Ammon's horn (tissue), 1 donor: ENCODE data around the gene GRK1.

ENCODE experiments used
- DNase-seq: peaks from one replicate; pipeline ENCODE4 v3.0.0-alpha.2; 2016; ENCODE audit warnings: low spot score

The GRK1 gene

DNA sequence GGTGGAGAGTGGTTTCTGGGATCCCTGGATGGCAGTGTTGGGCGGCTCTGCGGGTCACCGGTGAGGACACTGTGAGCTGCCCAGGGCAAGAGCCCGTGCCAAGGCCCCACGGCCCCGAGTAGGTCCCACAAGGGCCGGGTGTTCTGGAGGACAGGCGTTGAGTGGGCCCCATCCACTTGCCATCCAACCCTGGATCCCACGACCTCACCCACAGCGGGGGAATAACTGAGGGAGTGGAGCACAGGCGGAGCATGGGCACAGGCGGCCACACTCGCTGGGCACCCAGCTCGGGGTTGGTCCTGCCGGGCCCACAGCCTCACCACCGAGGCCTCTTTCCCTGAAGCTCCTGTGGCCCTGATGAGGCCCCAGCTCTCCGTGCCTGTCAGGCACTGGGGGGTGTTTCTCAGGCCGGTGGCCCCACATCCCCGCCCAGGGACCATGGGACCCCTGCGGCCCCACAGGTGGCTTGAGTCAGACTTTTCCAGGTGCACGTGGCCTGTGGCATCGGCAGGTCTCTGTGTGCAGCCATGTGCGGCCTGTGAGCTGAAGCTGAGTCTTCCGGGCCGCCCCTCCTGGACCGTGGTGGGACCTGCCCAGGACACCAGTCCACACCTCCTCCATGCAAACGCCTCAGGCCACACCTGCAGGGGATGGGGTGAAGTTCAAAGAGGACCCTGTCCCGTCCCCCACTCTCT, 108.6 kb downstream of the GRK1 start:
- no peak for DNase-seq

- DNase-seq = no peak
Measured at GRCh38 chr13:113776231-113777125, 109.5 kb downstream of the GRK1 start.

DNA sequence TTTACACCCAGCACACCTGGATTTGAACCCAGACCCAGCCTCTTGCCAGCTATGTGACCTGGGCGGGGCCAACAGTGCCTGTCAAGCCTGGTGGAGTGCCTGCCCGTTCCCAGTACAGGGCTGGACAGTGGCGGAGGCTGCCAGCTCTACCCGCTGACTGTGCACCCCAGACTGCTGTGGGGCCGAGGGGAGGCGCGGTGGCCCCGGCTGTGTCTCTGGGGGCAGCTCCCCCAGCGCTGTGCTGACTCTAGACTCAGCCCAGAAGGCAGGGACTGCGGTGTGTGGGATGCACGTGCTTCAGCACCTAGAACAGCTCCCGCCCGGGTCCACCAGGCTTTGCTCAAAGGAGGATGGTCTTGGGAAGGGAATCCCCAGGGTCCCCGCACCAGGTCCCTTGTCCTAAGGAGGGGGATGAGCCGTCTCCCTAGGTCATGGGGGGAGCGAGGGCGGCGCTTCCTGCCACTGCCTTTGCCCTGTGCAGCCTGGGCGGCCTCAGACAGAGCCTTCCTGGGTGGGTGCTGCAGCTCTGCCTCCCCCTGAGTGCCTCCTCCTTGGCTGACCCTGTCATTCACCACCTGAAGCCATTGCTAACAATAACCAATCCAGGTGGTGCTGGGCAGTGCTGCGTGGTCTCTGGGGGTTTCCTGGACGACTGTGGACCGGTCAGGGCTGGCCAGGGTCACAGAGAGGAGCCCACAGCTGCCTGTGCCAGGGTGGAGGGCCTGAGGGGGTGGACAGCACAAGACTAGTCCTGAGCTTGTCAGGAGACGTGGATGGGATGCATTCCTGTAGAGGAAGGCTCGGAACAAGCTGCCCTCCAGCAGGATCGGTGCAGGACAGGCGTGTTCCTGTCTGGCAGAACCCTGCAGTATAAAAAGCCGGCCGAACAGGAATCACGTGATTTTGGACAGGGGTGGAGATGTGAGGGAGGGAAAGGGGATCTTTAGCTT, 110.6 kb downstream of the GRK1 start:
- DNase-seq = no peak

GRCh38 chr13:113781571-113781970, 114.6 kb downstream of the GRK1 start:
- DNase-seq = no peak

DNA sequence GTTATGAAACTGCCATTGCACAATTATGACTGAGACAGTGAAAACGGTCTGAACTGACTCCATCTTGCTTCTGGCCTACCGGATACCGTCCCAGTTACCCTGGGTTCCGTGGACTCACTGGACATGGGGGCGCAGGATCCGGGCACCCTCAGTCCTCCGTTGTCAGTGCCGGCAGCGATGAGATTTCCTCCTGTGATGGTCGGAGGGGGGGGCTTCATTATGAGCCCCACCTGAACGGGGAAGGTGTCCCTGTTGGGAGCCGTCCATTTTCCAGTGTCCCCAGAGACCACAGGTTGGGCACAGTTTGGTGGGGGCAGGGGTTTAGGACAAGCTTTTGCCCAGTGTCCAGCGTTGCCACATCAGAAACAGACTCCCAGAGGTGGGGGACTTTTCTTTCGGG, 115.5 kb downstream of the GRK1 start:
- DNase-seq = no peak

DNA sequence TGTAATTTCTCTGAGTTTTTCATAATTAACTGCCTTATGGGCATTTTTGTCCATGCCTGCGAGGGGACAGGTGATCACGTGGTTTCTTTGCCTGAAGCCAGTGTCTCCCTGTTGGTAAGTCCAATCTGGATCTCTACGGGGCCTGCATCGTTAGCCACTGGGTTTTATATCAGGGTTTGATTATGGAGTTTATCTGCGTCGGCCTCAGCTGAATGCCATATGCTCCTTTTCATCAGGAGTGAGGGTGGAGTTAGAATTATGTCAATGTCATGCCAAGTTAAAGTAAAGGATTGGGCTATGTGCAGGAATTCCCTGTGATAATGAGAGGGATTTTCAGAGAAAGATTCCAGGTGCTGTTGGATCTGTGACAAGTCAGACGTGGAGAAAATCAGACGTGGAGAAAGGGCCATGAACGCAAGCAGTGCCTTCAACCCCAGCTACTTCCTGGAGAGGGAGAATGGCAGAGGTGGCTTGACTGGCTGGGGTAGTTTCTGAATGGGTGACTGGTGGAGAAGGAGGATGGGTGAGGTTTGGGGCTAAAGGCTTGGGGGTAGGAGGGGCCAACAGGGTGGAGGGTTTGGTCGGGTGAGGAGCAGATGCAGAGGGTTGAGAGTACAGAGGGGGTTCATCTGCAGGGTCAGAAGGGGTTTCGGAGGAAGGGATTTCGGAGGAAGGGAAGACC, 116.3 kb downstream of the GRK1 start:
- no peak for DNase-seq

- no peak for DNase-seq
Measured at GRCh38 chr13:113783966-113784644, 117.1 kb downstream of the GRK1 start.

GRCh38 chr13:113784645-113785024, 117.6 kb downstream of the GRK1 start:
- DNase-seq = no peak

DNA sequence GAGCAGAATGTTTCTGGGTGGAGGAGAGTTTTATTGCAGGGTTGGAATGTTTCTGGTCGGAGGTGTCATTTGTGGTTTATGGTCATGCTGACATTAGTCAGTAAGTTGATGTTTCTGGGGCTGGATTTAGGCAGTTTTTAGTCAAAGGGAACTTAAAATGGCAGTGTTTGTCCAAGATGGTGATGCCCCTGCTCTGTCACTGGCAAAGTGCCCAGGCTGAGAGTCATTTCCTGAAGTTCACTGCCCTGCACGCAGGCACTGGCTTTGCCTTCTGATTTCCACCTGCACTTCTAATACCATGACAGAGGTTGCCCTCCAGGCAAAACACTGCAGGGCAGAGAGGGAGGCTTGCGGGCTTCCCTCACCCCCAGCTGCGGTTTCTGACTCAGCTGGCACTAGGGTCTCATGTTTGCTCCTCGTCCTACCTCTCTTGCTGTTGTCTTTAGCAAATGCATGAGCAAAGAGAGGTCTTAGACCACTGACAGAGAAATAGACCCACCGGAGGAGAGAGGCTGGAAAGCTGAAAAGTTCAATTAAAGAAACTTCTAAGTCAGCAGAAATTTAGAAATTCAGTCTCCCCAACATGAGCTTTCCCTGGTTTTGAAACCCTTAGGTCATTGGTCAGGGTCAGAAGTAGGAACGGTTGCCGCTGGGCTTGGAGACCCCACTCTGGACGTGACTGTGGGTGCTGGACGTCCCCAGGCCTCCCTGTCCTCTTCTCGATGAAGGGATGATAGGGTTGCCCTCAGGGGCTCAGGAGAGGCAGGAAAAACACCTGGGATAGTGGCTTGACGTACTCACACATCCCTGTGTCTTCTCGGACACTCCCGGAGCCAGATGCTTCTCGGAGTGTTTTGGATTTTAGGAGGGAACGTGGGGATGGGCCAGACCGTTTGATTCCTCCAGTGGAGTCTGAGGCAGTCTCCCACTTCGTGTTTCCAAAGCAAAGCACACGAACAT, 118.3 kb downstream of the GRK1 start:
- DNase-seq = no peak

DNA sequence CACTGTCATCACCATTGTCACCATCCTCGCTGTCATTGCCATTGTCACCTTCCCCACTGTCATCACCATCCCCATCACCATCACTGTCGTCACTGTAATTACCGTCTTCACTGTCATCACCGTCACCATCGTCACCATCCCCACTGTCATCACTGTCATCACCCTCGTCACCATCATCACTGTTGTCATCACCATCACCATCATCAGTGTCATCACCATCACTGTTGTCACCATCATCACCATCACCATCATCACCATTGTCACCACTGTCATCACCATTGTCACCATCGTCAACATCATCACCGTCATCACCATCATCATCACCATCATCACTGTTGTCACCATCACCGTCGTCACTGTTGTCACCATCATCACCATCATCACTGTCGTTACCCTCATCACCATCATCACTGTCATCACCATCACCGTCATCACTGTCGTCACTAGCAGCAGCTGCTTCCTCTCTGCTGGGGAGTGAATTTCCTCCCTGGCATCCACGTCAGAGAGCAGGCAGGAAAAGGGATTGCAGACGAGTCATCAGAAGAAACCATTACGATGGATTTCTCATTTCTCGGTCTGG, 119.3 kb downstream of the GRK1 start:
- DNase-seq = no peak
